Mesendoderm (in vitro differentiated cells): ENCODE results near the gene POLRMT.

Experiments used
- DNase-seq: peaks from one replicate; pipeline ENCODE4 v3.0.0; 2013
- H2AK5ac ChIP-seq: 2 replicates; pipeline ENCODE4 v1.6.1; 2013; ENCODE audit warnings: low read length, inconsistent platforms
- H2BK120ac ChIP-seq: 2 replicates; pipeline ENCODE4 v1.6.1; 2013; ENCODE audit warnings: low read depth, mild to moderate bottlenecking, low read length, moderate library complexity, mixed read lengths
- H2BK15ac ChIP-seq: replicated peaks from 2 replicates; pipeline ENCODE4 v1.6.1; 2013; ENCODE audit warnings: low read depth, mild to moderate bottlenecking, moderate library complexity
- H2BK5ac ChIP-seq: 2 replicates; pipeline ENCODE4 v1.6.1; 2013; ENCODE audit warnings: low read length, inconsistent platforms
- H3K18ac ChIP-seq: 2 replicates; pipeline ENCODE4 v1.6.1; 2013; ENCODE audit warnings: mild to moderate bottlenecking, low read length, mixed read lengths
- H3K23ac ChIP-seq: one replicate; pipeline ENCODE4 v1.6.1; 2013; ENCODE audit warnings: low read length
- H3K27ac ChIP-seq: 2 replicates; pipeline ENCODE4 v1.5.1; 2013; ENCODE audit warnings: low read depth, mild to moderate bottlenecking, inconsistent platforms, low read length, moderate library complexity
- H3K27me3 ChIP-seq: 2 replicates; pipeline ENCODE4 v1.6.1; 2013; ENCODE audit warnings: low read length, control low read depth, mild to moderate bottlenecking, inconsistent platforms; ENCODE audit not compliant: insufficient read depth, poor library complexity
- H3K36me3 ChIP-seq: 2 replicates; pipeline ENCODE4 v1.6.1; 2013; ENCODE audit warnings: low read length, inconsistent platforms; ENCODE audit not compliant: control insufficient read depth, insufficient read depth
- H3K4ac ChIP-seq: one replicate; pipeline ENCODE4 v1.6.1; 2013; ENCODE audit warnings: low read depth, mild to moderate bottlenecking, low read length, moderate library complexity
- H3K4me1 ChIP-seq: 2 replicates; pipeline ENCODE4 v1.6.1; 2013; ENCODE audit warnings: low read depth, low read length, inconsistent platforms; ENCODE audit not compliant: control insufficient read depth
- H3K4me2 ChIP-seq: 2 replicates; pipeline ENCODE4 v1.6.1; 2013; ENCODE audit warnings: low read length
- H3K4me3 ChIP-seq: 2 replicates; pipeline ENCODE4 v1.5.1; 2013; ENCODE audit warnings: mild to moderate bottlenecking, low read length
- H3K56ac ChIP-seq: one replicate; pipeline ENCODE4 v1.6.1; 2013; ENCODE audit warnings: low read length
- H3K79me1 ChIP-seq: 2 replicates; pipeline ENCODE4 v1.6.1; 2013; ENCODE audit warnings: low read length, inconsistent platforms
- H3K79me2 ChIP-seq: 2 replicates; pipeline ENCODE4 v1.6.1; 2013; ENCODE audit warnings: mild to moderate bottlenecking, low read length; ENCODE audit not compliant: control insufficient read depth, insufficient read depth
- H3K9ac ChIP-seq: 2 replicates; pipeline ENCODE4 v1.6.1; 2013; ENCODE audit warnings: low read length, inconsistent platforms
- H4K5ac ChIP-seq: one replicate; pipeline ENCODE4 v1.6.1; 2013; ENCODE audit warnings: low read length
- H4K8ac ChIP-seq: one replicate; pipeline ENCODE4 v1.6.1; 2013; ENCODE audit warnings: low read depth, mild to moderate bottlenecking, control low read depth, low read length, moderate library complexity
- WGBS: extraction: QIAGEN DNeasy Blood & Tissue Kit; methylation state at CpG from one replicate; pipeline ENCODE4 v1.1.7; 2013; ENCODE audit warnings: low lambda C conversion rate, missing lambda C conversion rate; ENCODE audit not compliant: insufficient coverage; ENCODE audit errors: extremely low coverage; 5-methylcytosine and 5-hydroxymethylcytosine counted together

Gene POLRMT

GRCh38 chr19:641702-642101 lies 8.4 kb upstream of the POLRMT start:
- no CpG with 5 or more reads among the region's 17 CpGs for WGBS
- Histone ChIP-seq H3K79me2 (no peaks in the 10 kb centered on the region), H3K4me3 (no peak overlapping the region)

DNA sequence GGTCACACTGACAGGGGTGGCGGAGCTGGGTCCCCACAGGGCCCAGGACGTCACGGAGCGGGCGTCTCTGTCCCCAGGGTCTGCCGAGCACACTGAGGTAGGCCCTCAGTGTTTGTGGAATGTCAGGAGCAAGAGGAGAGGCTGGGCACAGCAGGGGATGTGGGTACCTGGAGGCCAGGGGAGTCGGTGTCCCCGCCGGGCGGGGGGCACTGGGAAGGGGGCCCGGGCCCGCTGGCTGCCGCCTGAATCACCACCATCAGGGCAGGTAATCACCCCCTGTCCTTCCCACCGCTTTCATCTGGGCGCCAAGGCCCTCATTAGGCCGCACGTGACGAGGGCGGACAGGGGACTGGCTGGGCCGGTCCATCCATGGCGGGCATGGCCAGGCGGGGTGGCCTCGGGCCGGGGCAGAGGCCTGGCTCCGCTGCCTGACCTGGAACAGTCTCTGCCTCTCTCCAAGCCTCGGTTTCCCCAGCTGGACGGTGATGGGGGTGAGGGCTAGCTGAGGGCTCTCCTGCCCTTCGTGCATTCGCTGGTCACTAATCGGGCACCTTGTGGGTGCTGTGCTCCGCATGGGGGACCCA lies 7.4 kb upstream of the POLRMT start:
- H3K4me2 ChIP-seq, result no peak overlapping the region
- no peaks in the 10 kb centered on the region for H3K36me3 ChIP-seq
- no peak overlapping the region for H3K9ac ChIP-seq
- no CpG with 5 or more reads among the region's 31 CpGs for whole genome bisulfite sequencing
- no peak overlapping the region for H3K27ac ChIP-seq
- no peak overlapping the region for H2AK5ac ChIP-seq
- H3K4ac ChIP-seq, result no peak overlapping the region
- no peaks in the 10 kb centered on the region for H3K27me3 ChIP-seq
- no peaks in the 10 kb centered on the region for H3K79me2 ChIP-seq
- no peak overlapping the region for H2BK5ac ChIP-seq
- DNase-seq, result no peak
- H2BK15ac ChIP-seq, result no peak overlapping the region
- no peak overlapping the region for H4K8ac ChIP-seq
- no peak overlapping the region for H3K18ac ChIP-seq
- no peak overlapping the region for H2BK120ac ChIP-seq
- no peaks in the 10 kb centered on the region for H3K79me1 ChIP-seq
- no peak overlapping the region for H3K23ac ChIP-seq
- no peak overlapping the region for H3K56ac ChIP-seq
- no peak overlapping the region for H4K5ac ChIP-seq
- H3K4me3 ChIP-seq, result no peak overlapping the region
- no peaks in the 10 kb centered on the region for H3K4me1 ChIP-seq

More at GRCh38 chr19:641702-642101, 8.4 kb upstream of the POLRMT start:
- peaks cover 3% of the 10 kb centered on the region for H3K36me3 ChIP-seq
- H2BK15ac ChIP-seq, result no peak overlapping the region
- H3K4me1 ChIP-seq, result no peaks in the 10 kb centered on the region
- H2AK5ac ChIP-seq, result no peak overlapping the region
- H3K56ac ChIP-seq, result no peak overlapping the region
- H3K27ac ChIP-seq, result no peak overlapping the region
- H3K23ac ChIP-seq, result no peak overlapping the region
- H3K4ac ChIP-seq, result no peak overlapping the region
- no peak overlapping the region for H4K5ac ChIP-seq
- no peak for DNase-seq
- H3K18ac ChIP-seq, result no peak overlapping the region
- no peak overlapping the region for H3K9ac ChIP-seq
- H3K4me2 ChIP-seq, result no peak overlapping the region
- H4K8ac ChIP-seq, result no peak overlapping the region
- H3K27me3 ChIP-seq, result no peaks in the 10 kb centered on the region
- H2BK5ac ChIP-seq, result no peak overlapping the region
- H3K79me1 ChIP-seq, result no peaks in the 10 kb centered on the region
- no peak overlapping the region for H2BK120ac ChIP-seq

DNA sequence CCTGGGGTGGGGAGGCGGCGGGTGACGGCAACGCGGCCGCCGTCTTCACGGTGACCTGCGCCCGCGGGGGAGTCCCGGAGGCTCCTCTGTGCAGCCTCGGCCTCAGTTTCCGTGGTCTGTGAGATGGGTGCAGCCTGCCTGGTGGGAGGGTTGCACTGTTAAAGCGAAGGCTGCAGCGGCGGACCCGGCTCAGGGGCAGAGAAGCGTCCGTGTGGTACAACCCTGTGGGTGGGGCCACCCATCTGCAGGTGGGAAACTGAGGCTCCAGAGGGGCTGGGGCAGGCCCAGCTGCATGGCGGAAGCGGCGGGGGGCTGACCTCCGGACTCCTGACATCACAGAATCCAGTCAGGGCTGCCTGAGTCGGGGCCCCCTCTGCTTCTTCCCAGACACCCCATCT lies 6.8 kb upstream of the POLRMT start:
- no peak overlapping the region for H2BK5ac ChIP-seq
- no peaks in the 10 kb centered on the region for H3K4me1 ChIP-seq
- no peak overlapping the region for H2BK15ac ChIP-seq
- H3K9ac ChIP-seq, result no peak overlapping the region
- no peak overlapping the region for H3K18ac ChIP-seq
- no peak overlapping the region for H3K23ac ChIP-seq
- H3K27ac ChIP-seq, result no peak overlapping the region
- no peak overlapping the region for H3K56ac ChIP-seq
- no peaks in the 10 kb centered on the region for H3K79me1 ChIP-seq
- no peak overlapping the region for H3K4ac ChIP-seq
- WGBS, result no CpG with 5 or more reads among the region's 25 CpGs
- H3K36me3 ChIP-seq, result no peaks in the 10 kb centered on the region
- no peaks in the 10 kb centered on the region for H3K79me2 ChIP-seq
- H4K8ac ChIP-seq, result no peak overlapping the region
- no peak overlapping the region for H2BK120ac ChIP-seq
- H2AK5ac ChIP-seq, result no peak overlapping the region
- no peak overlapping the region for H3K4me2 ChIP-seq
- H3K27me3 ChIP-seq, result no peaks in the 10 kb centered on the region
- no peak overlapping the region for H3K4me3 ChIP-seq
- no peak for DNase-seq
- H4K5ac ChIP-seq, result no peak overlapping the region

- Histone ChIP-seq H3K36me3 (no peaks in the 10 kb centered on the region), H2BK15ac (no peak within 1 kb of the TSS), H2BK120ac (no peak within 1 kb of the TSS), H2BK5ac (no peak within 1 kb of the TSS), H3K23ac (no peak within 1 kb of the TSS), H3K79me2 (no peaks in the 10 kb centered on the region), H4K5ac (no peak within 1 kb of the TSS), H3K79me1 (no peaks in the 10 kb centered on the region), H3K4me3 (no peak within 1 kb of the TSS), H3K56ac (peak within 1 kb of the TSS; percentile 70), H4K8ac (no peak within 1 kb of the TSS), H3K4ac (no peak within 1 kb of the TSS), H2AK5ac (no peak within 1 kb of the TSS), H3K27ac (no peak within 1 kb of the TSS), H3K4me1 (no peaks in the 10 kb centered on the region), H3K27me3 (no peaks in the 10 kb centered on the region), H3K18ac (no peak within 1 kb of the TSS), H3K4me2 (peak within 1 kb of the TSS; percentile 77), H3K9ac (peak within 1 kb of the TSS; percentile 61)
- DNase-seq, result peak; percentile 90
- no CpG with 5 or more reads among the region's 109 CpGs for WGBS
Measured at GRCh38 chr19:639253-640160, 6.2 kb upstream of the POLRMT start, which contains the start of gene FGF22. Gene FGF22 (plus strand): TSS chr19:639879. CDS start chr19:639926, 47 bp downstream.

- no CpG with 5 or more reads among the region's 17 CpGs for WGBS
- Histone ChIP-seq H2BK15ac (no peak overlapping the region), H4K5ac (no peak overlapping the region), H3K4me2 (no peak overlapping the region), H3K4me3 (no peak overlapping the region), H3K4ac (no peak overlapping the region), H3K27me3 (no peaks in the 10 kb centered on the region), H3K18ac (no peak overlapping the region), H2AK5ac (no peak overlapping the region), H3K79me2 (peaks cover 2% of the 10 kb centered on the region), H3K9ac (no peak overlapping the region), H3K36me3 (no peaks in the 10 kb centered on the region), H3K23ac (no peak overlapping the region), H3K56ac (peak overlapping the region; percentile 25), H3K4me1 (peaks cover 3% of the 10 kb centered on the region), H2BK5ac (no peak overlapping the region), H3K79me1 (peaks cover 2% of the 10 kb centered on the region), H2BK120ac (no peak overlapping the region), H3K27ac (no peak overlapping the region), H4K8ac (no peak overlapping the region)
- no peak for DNase-seq
Measured at GRCh38 chr19:638906-639252, 5.5 kb upstream of the POLRMT start.
